Measurements from ENCODE around the gene FOSL1.
"Not testable (repeated sequence)": the region's sequence is repeated elsewhere in the genome, so short reads cannot be mapped to it uniquely, and the experiment has no call there.

FOSL1 gene

DNA sequence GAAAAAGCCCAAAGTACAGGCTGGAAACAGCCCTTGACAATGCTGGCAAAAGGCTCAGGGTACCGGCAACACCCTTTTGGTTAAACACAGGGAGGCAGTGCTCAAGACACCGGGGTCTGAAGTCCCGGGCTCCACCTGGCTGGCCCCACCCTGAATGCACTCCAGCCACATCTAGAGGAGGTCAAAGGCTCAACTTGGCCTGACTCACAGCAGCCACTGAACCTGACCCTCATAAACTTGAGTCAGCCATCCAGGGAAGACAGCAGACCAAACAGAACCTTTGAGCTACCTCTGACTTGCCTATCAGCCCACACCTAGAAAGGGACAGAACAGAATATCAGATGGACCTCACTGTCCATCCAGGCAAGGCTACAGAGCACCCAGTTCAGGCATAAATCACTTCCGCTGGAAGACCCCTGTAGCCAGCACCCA lies 46.0 kb downstream of the FOSL1 start:
- no peak for DNase-seq (ENCODE audit: low read depth in 1 of 2, low spot score in 1 of 2)

GRCh38 chr11:65853246-65853979 lies 46.8 kb downstream of the FOSL1 start:
- no peak for DNase-seq (ENCODE audit: low read depth in 1 of 2, low spot score in 1 of 2)

- no peak for DNase-seq (ENCODE audit: low read depth in 1 of 2, low spot score in 1 of 2)
Measured at GRCh38 chr11:65852508-65853245, 47.5 kb downstream of the FOSL1 start.

GRCh38 chr11:65851811-65852507 lies 48.2 kb downstream of the FOSL1 start:
- DNase-seq (ENCODE audit: low read depth in 1 of 2, low spot score in 1 of 2), result no peak

DNA sequence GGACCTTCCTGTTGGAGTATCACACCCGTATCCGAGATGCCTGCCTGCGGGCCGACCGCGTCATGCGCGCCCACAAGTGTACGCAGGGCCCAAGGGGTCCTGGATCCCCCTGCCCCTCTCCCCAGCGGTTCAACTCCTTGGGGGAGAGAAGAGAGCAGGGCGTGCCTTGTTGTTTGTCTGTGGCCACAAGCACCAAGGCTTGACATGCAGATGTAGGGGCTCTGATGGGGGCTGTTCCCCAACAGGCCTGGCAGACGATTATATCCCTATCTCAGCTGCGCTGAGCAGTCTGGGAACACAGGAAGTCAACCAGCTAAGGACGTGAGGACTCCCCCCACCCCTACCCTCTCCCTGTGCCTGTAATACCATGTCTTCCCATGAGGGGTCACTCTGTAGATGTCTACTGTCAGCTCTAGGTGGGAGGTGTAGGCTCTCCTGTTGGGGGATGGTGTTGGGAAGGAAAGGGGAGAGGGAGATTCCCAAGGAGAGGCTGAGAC lies 49.1 kb downstream of the FOSL1 start:
- no peak for DNase-seq (ENCODE audit: low read depth in 1 of 2, low spot score in 1 of 2)

DNA sequence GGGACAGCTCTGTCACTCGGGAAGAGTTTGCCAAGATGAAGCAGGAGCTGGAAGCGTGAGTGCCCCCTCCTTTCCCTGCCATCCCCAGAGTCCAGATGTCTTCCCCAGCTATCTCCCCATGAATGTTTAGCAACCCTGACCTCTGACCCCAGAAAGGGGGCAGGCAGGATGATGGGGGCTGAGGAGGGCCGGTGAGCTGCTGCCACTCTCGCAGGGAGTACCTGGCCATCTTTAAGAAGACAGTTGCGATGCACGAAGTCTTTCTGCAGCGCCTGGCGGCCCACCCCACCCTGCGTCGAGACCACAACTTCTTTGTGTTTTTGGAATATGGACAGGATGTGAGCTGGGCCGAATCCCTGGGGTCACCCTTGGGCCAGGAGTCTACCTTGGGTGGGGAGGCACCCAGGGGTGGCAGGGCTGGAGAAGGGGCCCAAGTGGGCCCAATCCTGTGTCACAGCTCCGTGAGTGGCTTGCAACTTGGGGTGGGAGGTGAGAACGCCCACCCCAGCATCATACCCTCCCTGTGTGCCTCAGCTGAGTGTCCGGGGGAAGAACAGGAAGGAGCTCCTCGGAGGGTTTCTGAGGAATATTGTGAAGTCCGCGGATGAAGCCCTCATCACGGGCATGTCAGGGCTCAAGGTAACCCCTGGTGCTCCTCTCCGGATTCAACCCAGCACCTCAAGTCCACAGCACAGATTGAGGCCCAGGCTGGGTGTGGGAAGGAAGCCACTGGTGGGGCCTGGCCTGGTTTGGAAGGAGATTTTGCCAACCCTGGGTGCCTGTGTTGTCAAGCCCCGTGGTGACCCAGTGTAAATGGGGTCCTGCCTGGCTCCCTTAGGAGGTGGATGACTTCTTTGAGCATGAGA lies 49.7 kb downstream of the FOSL1 start:
- no peak for DNase-seq (ENCODE audit: low read depth in 1 of 2, low spot score in 1 of 2)

DNA sequence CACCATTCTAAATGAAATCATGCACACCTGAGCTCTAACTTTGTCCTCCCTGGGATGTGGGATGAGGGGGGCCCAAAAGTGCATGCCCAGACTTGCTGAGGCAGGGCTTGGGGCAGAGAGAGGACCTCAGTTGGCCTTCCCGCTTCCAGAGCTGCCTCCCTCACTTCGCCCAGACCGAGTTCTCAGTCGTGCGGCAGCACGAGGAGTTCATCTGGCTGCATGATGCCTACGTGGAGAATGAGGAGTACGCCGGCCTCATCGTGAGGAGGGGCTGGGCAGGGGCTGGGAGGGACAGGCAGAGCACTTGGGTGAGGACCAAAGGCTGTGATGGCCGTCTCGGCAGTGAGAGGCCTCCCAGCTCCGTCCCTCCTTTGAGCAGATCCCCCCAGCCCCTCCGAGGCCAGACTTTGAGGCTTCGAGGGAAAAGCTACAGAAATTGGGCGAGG lies 50.4 kb downstream of the FOSL1 start:
- DNase-seq (ENCODE audit: low read depth in 1 of 2, low spot score in 1 of 2), result no peak

- DNase-seq (ENCODE audit: low read depth in 1 of 2, low spot score in 1 of 2), result no peak
Measured at GRCh38 chr11:65849366-65849765, 50.8 kb downstream of the FOSL1 start.

GRCh38 chr11:65848693-65849092 lies 51.5 kb downstream of the FOSL1 start:
- not testable (repeated sequence) for DNase-seq (ENCODE audit: low read depth in 1 of 2, low spot score in 1 of 2)

- DNase-seq (ENCODE audit: low read depth in 1 of 2, low spot score in 1 of 2), result no peak
Measured at GRCh38 chr11:65847746-65848145, 52.4 kb downstream of the FOSL1 start.

- DNase-seq (ENCODE audit: low read depth in 1 of 2, low spot score in 1 of 2), result no peak
Measured at GRCh38 chr11:65844231-65844872, 55.8 kb downstream of the FOSL1 start.

DNA sequence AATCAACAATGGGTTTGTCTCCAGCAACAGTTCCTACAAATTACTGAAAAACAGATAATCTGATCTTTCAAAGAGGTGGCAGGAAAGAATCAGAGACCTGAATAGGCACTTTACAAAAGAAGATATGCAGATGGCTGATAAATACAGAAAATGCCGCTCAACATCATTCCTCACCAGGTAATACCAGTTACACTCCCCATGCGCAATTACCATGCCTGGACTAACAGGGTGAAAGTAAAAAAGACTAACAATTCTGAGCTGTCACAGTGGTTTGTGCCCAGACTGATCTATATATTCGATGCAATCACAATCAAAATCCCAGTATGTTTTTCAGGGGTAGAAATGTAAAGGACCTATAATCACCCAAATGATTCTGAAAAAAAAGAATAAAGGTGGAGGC lies 56.4 kb downstream of the FOSL1 start:
- DNase-seq (ENCODE audit: low read depth in 1 of 2, low spot score in 1 of 2), result no peak

DNA sequence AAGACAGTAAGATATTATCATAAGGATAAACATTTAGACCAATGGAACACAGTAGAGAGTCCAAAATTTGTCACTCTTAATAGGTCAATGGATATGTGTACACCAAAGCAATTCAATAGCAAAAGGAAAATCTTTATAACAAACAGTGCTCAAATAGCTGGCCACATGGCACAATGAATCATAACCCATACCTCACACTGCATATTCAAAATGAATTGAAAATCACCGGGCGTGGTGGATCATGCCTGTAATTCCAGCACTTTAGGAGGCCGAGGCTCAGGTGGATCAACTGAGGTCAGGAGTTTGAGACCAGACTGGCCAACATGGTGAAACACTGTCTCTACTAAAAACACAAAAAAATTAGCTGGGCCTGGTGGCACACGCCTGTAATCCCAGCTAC lies 58.0 kb downstream of the FOSL1 start:
- no peak for DNase-seq (ENCODE audit: low read depth in 1 of 2, low spot score in 1 of 2)
